SK-N-SH treated with all-trans-retinoic acid at 6 μM for 48 hours (cell line): ENCODE results near the gene ADARB2.

Experiments
- CSDC2 ChIP-seq: fragments of 250-450 bp; sonication (Bioruptor Pico); IDR thresholded peaks from 2 replicates; pipeline ENCODE4 v1.5.0; 2020; ENCODE audit warnings: mild to moderate bottlenecking, moderate library complexity
- PATZ1 ChIP-seq: fragments of 250-450 bp; sonication (Bioruptor Pico); IDR thresholded peaks from 2 replicates; pipeline ENCODE4 v1.8.0; 2020; ENCODE audit warnings: mild to moderate bottlenecking, moderate library complexity, borderline replicate concordance
- TCF4 ChIP-seq: fragments of 250-450 bp; sonication (Bioruptor Pico); IDR thresholded peaks from 2 replicates; pipeline ENCODE4 v1.8.0; 2021; ENCODE audit warnings: mild to moderate bottlenecking, moderate library complexity, borderline replicate concordance
- TOX ChIP-seq: fragments of 250-450 bp; sonication (Bioruptor Pico); IDR thresholded peaks from 2 replicates; pipeline ENCODE4 v1.8.0; 2021; ENCODE audit warnings: mild to moderate bottlenecking, moderate library complexity, borderline replicate concordance
- ZFP30 ChIP-seq: fragments of 450-650 bp; formaldehyde crosslinking; IDR thresholded peaks from 2 replicates; pipeline ENCODE4 v1.5.0; 2022; ENCODE audit warnings: mild to moderate bottlenecking, moderate library complexity
- TF ChIP-seq, protein P1 (sequence below): fragments of 250-450 bp; sonication (Bioruptor Pico); IDR thresholded peaks from 2 replicates; pipeline ENCODE4 v1.5.0; 2020; ENCODE audit warnings: mild to moderate bottlenecking, moderate library complexity

DNA sequence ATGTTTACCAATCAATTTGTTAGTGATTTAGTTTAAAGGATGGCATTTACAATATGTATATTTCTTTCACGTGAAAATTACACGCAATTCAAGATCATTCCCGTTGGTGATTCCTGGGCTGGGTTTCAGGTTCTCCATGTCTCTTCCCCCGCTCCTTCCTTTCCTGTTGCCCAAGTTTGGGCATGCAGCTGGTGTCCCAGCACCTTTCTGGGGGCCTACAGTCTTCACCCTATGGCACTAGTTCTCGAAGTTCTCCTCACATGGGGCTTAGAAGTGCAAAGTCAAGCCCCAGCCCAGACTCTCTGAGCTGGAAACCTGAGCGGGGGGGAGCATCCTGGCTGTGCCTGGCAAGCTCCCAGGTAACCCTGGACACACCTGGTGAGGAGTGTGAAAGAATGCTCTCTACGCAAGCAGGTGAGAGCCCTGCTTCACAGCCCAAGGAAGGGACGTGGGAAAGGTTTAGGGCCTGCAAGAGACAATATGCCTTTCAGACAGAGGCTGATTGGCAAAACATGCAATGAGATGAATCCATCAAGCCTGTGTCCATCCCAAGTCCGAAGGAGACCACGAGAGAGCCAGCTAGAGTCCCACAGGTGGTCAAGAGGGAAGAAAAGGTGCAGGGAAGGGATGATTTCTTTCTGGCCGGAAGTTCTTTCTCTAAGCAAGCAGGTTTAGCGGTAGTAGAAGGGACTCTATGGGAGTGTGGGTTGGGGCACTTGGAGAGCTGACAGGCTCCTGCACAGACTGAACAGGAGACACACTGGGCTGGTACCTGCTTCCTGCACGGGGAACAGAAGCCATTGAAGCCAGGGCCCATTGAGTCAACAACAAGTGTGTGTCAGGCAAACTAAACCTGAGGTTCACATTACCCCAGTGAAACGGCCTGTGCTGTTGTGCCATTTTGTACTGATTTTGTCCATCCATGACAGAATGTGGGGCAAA lies 131.1 kb downstream of the ADARB2 start:
- TF ChIP-seq TOX (CRISPR knock-in tag) (no peak), TCF4 (CRISPR knock-in tag) (no peak), ZFP30 (CRISPR knock-in tag) (no peak), CSDC2 (CRISPR knock-in tag) (no peak), PATZ1 (CRISPR knock-in tag) (no peak)
- TF ChIP-seq, protein P1, sequence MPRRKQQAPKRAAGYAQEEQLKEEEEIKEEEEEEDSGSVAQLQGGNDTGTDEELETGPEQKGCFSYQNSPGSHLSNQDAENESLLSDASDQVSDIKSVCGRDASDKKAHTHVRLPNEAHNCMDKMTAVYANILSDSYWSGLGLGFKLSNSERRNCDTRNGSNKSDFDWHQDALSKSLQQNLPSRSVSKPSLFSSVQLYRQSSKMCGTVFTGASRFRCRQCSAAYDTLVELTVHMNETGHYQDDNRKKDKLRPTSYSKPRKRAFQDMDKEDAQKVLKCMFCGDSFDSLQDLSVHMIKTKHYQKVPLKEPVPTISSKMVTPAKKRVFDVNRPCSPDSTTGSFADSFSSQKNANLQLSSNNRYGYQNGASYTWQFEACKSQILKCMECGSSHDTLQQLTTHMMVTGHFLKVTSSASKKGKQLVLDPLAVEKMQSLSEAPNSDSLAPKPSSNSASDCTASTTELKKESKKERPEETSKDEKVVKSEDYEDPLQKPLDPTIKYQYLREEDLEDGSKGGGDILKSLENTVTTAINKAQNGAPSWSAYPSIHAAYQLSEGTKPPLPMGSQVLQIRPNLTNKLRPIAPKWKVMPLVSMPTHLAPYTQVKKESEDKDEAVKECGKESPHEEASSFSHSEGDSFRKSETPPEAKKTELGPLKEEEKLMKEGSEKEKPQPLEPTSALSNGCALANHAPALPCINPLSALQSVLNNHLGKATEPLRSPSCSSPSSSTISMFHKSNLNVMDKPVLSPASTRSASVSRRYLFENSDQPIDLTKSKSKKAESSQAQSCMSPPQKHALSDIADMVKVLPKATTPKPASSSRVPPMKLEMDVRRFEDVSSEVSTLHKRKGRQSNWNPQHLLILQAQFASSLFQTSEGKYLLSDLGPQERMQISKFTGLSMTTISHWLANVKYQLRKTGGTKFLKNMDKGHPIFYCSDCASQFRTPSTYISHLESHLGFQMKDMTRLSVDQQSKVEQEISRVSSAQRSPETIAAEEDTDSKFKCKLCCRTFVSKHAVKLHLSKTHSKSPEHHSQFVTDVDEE (CRISPR knock-in tag): no peak
